Superior temporal gyrus (tissue), 1 donor: ENCODE measurements around the gene EMID1.
A peak's percentile ranks its signal among the peaks of the same experiment; 100 is the strongest.

Experiments used
- DNase-seq: peaks from one replicate; pipeline ENCODE4 v3.0.0-alpha.2; 2016; ENCODE audit errors: extremely low spot score

The EMID1 gene

GRCh38 chr22:29205594-29206371 is at the start of gene EMID1:
Gene EMID1 (plus strand): TSS chr22:29205896. CDS start chr22:29206039, 143 bp downstream.
- DNase-seq = no peak

GRCh38 chr22:29155966-29156365 is 49.7 kb upstream of the EMID1 start:
- DNase-seq = no peak

- no peak for DNase-seq
Observed at GRCh38 chr22:29156507-29156906, 49.2 kb upstream of the EMID1 start.

- no peak for DNase-seq
Observed at GRCh38 chr22:29157759-29158535, 47.7 kb upstream of the EMID1 start.

- no peak for DNase-seq
Observed at GRCh38 chr22:29158546-29158945, 47.1 kb upstream of the EMID1 start.

- DNase-seq = no peak
Observed at GRCh38 chr22:29163808-29164207, 41.9 kb upstream of the EMID1 start.

GRCh38 chr22:29165321-29166060 is 40.2 kb upstream of the EMID1 start:
- no peak for DNase-seq

GRCh38 chr22:29166180-29166579 is 39.5 kb upstream of the EMID1 start:
- DNase-seq = no peak

GRCh38 chr22:29167032-29167911 is 38.4 kb upstream of the EMID1 start:
- DNase-seq = no peak

GRCh38 chr22:29171721-29172120 is 34.0 kb upstream of the EMID1 start:
- no peak for DNase-seq

- DNase-seq = no peak
Observed at GRCh38 chr22:29172216-29172615, 33.5 kb upstream of the EMID1 start.

- no peak for DNase-seq
Observed at GRCh38 chr22:29175312-29175835, 30.3 kb upstream of the EMID1 start.

- peak; percentile 46 for DNase-seq
Observed at GRCh38 chr22:29183971-29184848, 21.5 kb upstream of the EMID1 start.

- DNase-seq = no peak
Observed at GRCh38 chr22:29184849-29185490, 20.7 kb upstream of the EMID1 start.

- DNase-seq = no peak
Observed at GRCh38 chr22:29186302-29186701, 19.4 kb upstream of the EMID1 start.

GRCh38 chr22:29187831-29188230 is 17.9 kb upstream of the EMID1 start:
- no peak for DNase-seq

- no peak for DNase-seq
Observed at GRCh38 chr22:29190051-29190450, 15.6 kb upstream of the EMID1 start.

- no peak for DNase-seq
Observed at GRCh38 chr22:29190918-29191317, 14.8 kb upstream of the EMID1 start.

- no peak for DNase-seq
Observed at GRCh38 chr22:29193021-29193420, 12.7 kb upstream of the EMID1 start.

- no peak for DNase-seq
Observed at GRCh38 chr22:29194184-29194583, 11.5 kb upstream of the EMID1 start.
